Hepatocyte (in vitro differentiated cells): Measurements from ENCODE around the gene UCP2.

Experiments used
- CTCF ChIP-seq: fragments of 200-600 bp; sonication (generic); IDR thresholded peaks from 2 replicates; pipeline ENCODE4 v1.5.1; 2016; ENCODE audit warnings: antibody characterized with exemption, mild to moderate bottlenecking; ENCODE audit not compliant: poor library complexity
- EZH2phosphoT487 ChIP-seq: fragments of 200-600 bp; sonication (generic); IDR thresholded peaks from one replicate; pipeline ENCODE4 v1.6.1; 2018; ENCODE audit warnings: antibody characterized with exemption, mild to moderate bottlenecking, low read depth, moderate library complexity; ENCODE audit not compliant: unreplicated experiment, severe bottlenecking

GRCh38 chr11:74009230-74009547 is 26.5 kb upstream of the UCP2 start:
- TF ChIP-seq CTCF (no peak), EZH2phosphoT487 (no peak)
